ENCODE data around the gene C1orf115.

DNA sequence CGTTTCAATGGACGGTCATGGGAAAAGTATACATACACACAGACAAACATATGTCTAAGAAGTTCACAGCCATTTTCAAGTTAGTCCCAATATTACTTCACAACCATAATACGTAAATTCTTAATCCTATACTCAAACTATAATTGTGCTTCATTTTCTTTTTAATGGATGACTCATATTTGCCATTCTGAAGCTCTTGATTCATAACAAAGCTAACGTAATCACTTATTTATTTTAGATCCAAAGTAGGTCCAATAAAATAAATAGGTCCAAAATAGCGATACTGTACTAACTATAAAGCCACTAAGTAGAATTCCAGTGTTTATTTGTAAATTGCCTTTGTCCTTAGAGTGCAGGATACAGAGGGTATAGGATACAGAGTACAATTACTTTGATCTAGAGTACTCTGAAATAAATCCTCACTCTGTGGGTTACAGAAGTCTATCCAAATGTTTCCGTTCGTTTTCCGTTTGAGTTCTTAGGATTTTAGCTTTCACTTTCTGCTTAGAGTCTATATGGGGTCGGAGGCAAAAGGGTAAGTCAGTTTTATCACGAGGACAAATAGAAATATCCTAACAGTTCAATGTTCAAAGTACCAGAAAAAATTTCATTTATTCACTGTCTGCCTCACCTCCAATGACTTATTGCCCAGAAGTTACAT is 8.8 kb upstream of the C1orf115 start:
- TF ChIP-seq, protein P1, sequence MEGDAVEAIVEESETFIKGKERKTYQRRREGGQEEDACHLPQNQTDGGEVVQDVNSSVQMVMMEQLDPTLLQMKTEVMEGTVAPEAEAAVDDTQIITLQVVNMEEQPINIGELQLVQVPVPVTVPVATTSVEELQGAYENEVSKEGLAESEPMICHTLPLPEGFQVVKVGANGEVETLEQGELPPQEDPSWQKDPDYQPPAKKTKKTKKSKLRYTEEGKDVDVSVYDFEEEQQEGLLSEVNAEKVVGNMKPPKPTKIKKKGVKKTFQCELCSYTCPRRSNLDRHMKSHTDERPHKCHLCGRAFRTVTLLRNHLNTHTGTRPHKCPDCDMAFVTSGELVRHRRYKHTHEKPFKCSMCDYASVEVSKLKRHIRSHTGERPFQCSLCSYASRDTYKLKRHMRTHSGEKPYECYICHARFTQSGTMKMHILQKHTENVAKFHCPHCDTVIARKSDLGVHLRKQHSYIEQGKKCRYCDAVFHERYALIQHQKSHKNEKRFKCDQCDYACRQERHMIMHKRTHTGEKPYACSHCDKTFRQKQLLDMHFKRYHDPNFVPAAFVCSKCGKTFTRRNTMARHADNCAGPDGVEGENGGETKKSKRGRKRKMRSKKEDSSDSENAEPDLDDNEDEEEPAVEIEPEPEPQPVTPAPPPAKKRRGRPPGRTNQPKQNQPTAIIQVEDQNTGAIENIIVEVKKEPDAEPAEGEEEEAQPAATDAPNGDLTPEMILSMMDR (IDR thresholded peaks at IDR 0.05), result no peak
- no peak for TF ChIP-seq POLR2A (IDR thresholded peaks at IDR 0.05)
